NOMO-1 treated with DMSO at 0.1 percent for 48 hours (cell line): ENCODE data around the gene DHRS7B.
A peak's percentile ranks its signal among the peaks of the same experiment; 100 is the strongest.
"Not testable (repeated sequence)": the region's sequence is repeated elsewhere in the genome, so short reads cannot be mapped to it uniquely, and the experiment has no call there.

Experiments used
- DNase-seq: peaks from one replicate; lab custom pipeline; 2025; ENCODE audit not compliant: unreplicated experiment; lab: John Stamatoyannopoulos, UW

Gene DHRS7B

DNA sequence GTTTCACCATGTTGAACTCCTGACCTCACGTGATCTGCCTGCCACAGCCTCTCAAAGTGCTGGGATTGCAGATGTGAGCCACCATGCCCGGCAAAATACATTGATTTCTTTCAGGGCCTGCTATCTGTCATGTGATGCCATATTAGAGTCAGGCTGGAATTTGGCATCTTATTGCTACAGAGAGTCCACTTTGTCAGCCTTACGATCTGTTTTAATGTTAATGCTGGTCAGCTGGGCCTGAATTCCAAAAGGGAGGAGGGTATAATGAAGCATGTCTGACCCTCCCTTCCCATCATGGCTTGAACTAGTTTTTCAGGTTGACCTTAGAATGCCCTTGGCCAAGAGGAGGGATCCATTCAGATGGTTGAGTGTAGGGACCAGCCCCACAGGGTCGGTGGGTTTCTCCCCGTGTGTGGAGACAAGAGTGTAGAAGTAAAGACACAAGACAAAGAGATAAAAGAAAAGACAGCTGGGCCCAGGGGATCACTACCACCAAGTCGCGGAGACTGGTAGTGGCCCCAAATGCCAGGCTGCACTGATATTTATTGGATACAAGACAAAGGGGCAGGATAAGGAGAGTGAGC is 19.6 kb upstream of the DHRS7B start:
- not testable (repeated sequence) for DNase-seq

DNA sequence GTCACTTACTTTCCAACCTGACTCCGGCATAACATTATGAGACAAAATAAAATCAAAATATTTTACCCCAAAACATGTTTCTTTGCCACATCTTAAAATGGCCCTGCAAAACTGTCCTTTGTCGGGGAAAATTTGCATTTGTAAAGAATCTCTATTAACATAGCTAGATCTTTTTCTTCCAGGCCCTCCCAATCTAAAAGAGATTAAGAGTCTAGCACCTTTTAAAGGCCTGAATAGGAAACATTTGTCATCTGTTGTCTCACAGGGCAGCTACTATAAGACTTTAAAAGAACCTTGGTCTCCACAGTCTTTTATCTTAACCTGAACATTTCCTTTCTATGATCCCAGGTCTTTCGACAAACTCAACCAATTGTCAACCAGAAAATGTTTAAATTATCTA is 18.1 kb upstream of the DHRS7B start:
- DNase-seq: no peak

DNA sequence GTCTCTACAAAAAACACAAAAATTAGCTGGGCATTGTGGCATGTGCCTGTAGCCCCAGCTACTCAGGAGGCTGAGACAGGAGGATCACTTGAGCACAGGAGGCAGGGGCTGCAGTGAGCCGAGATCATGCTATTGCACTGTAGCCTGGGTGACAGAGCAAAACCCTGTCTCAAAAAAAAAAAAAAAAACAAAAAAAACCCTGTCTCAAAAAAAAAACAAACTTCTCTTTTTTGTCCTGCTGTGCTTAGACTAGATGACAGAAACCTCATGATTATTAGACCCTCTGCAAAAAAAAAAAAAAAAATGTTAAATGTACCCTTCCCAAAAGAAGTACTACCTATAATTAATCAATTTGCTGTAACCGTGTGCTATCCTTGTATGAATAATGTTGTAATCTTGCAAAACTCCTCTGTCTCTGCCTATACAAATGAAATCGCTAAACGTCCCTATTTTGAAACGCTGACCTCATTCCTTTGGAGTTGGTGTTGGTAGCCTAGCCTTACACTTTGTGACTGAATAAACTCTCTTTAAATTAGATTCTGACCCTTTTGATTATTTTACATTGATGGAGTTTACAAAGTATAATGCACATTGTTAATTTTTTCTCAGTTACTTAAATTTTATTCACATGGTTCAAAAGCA is 13.6 kb upstream of the DHRS7B start:
- DNase-seq: peak; percentile 75

DNA sequence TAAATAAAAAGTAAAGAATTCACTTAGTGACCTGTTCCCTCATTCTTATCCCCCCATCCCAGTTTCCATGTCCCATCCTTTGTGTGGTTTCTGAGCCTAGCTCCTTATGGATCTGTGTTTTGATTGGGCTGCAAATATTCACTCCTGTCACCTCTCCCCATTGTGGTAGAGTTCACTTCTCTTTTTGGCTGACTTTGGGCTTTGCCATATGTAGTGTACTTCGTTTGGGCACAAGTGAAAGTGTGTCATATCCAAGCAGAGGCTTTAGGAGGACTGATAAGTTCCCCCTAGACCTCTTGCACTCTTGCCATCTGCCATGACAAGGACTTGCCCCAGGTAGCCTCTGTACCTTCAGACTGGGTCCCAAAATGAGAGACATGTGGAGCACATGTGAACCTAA is 13.0 kb upstream of the DHRS7B start:
- peak; percentile 41 for DNase-seq

DNA sequence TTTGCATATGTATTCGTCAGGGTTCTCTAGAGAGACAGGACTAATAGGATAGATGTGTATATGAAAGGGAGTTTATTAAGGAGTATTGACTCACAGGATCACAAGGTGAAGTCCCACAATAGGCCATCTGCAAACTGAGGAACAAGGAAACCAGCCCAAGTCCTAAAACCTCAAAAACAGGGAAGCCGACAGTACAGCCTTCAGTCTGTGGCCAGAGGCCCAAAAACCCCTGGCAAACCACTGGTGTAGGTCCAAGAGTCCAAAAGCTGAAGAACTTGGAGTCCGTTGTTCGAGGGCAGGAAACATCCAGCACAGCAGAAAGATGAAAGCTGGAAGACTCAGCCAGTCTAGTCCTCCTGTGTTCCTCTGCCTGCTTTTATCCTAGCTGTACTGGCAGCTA is 12.0 kb upstream of the DHRS7B start:
- not testable (repeated sequence) for DNase-seq

DNA sequence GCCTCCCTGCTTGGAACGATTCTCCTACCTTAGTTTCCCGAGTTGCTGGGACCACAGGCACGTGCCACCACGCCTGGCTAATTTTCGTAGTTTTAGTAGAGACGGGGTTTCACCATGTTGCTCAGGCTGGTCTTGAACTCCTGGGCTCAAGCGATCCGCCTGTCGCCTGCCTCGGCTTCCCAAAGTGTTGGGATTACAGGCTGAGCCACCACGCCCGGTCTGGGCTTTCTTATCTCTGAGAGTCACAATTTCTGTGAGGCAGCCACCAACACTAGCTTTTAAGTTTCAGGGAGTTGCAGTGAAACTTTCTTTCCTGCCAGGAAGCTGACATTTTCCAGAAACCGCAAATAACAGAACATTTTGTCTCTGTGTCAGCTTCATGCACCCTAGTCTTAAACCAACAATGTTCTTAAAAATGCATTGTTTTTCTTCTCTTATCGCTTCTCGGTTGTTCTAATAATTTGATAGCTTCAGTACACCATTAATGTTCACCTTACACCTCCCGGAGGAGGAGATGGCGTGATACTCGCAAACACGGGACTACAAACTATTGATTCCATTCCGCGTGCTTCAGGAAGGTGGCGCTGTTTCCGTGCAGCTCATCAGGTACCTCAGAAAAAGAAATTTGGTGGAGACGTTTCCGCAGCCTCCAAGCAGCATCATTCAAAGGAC is 7.4 kb upstream of the DHRS7B start:
- peak; percentile 63 for DNase-seq

DNA sequence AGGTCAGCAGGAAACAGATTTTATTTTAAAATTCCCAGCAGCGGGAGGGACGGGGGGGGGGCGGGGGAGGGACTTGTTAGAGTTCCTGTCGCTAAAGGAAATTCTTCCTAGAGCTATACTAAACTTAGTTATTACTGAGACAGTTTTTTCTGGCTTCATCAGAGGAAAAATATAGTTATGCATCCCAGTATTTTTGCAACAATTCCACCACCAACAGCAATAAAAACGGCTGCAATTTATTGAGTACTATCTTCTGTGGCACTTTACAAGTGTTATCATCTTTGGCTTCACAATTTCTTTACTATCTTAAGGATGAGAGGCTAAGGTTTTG is 6.9 kb upstream of the DHRS7B start:
- DNase-seq: no peak

DNA sequence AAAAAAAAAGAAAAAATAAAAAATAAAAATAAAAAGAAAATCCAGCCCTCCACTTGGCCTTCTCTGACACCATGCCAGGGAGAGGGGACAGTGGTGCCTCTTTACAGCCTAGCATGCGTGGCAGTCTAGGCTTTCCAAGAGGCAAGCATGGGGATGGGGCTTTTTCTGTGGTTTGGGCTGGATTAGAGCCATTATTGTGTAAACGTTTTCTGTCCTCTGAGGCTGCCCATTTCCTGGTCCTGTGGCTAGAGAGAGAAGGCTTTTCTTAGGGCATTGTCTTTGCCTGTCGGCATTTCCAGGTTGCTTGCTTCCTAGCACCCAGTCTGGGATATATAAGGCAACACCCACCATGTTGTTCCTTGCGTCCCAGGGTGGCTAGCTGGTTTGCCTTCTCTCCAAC is 2.7 kb upstream of the DHRS7B start:
- DNase-seq: no peak

DNA sequence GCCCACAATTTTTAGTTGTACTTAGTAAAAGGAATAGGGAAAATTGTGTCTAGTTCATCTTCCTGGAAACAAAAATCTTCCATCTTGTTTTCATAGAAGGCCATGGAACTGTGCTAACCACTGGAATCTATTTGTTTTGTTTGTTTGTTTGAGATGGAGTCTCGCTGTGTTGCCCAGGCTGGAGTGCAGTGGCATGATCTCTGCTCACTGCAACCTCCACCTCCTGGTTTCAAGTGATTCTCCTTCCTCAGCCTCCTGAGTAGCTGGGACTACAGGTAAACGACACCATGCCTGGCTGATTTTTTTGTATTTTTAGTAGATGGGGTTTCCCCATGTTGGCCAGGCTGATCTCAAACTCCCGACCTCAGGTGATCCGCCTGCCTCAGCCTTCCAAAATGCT is 2.2 kb upstream of the DHRS7B start:
- not testable (repeated sequence) for DNase-seq

DNA sequence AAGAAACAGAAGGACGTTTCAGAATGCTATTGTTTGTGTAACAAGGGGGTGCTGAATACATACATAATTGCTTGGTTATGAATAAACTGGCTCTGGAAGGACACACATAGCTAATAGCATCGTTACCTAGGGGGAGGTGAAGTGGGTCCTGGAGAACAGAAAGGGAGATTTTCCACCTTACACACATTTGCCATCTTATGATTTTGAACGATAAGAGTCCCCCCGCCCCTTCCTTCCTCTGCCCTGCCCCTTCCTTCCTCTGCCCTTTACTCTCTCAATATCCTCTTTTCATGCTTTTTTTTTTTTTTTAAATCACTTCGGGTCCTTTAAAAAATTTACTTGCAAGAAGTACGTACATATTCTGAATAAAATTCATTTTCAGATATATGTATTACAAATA is 902 bp upstream of the DHRS7B start:
- peak; percentile 80 for DNase-seq

DNA sequence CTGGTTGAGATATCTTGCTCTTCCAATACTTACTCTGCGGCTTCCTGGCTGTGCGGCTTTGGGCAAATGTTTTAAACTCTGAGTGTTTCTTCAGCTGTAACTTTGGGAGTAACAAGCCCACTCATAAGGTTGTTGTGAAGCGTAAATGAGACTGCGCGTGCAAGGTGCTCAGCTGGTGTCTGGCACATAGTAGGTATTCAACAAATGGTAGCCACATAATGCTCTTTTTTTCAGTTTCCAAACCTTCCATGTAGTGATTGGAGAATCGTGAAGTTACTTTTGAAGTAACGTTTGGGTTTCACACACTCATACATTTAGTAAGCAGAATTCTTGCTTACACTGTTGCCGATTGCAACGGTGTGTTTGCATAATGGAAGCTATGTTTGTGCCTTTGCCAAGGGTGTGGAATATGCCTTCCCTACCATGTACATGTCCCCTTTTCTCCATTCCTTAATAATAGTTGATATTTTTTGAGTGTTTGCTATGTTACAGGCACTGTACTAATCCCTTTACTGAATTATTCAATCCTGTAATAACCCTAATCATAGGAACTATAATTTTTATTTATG is 829 bp downstream of the DHRS7B start:
- no peak for DNase-seq

DNA sequence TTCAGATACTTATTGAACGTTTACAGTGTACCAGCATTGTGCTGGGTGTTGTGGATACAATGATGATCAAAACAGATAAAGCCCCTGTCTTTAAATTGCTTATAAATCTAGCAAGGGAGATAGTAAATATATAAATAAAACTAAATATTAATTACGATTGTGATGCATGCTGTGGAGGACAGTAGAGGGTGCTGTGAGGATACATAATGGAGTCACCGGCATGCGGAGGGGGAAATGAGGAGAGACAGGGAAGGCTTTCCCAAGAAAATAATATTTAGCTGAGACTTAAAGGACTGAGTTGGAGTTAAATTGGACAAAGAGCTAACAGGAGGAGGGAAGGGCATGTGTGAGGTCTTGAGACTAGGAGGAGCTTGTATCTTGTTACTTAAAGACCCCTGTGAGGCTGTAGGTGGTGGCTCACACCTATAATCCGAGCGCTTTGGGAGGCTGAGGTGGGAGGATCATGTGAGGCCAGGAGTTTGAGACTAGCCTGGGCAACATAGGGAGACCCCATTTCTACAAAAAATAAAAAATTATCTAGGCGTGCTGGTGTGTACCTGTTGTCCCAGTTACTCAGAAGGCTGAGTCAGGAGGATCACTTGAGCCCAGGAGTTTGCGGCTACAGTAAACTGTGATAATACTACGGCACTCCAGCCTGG is 2.4 kb downstream of the DHRS7B start:
- peak; percentile 6 for DNase-seq

DNA sequence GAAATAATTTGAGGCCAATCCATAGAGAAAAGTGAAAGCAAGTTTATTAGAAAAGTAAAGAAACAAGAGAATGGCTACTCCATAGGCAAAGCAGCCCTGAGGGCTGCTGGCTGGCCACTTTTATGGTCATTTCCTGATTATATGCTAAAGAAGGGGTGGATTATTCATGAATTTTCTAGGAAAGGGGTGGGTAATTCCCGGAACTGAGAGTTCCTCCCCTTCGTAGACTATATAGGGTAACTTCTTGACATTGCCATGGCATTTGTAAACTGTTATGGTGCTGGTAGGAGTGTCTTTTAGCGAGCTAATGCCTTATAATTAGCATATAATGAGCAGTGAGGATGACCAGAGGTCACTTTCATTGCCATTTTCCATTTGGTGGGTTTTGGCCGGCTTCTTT is 4.4 kb downstream of the DHRS7B start:
- no peak for DNase-seq

DNA sequence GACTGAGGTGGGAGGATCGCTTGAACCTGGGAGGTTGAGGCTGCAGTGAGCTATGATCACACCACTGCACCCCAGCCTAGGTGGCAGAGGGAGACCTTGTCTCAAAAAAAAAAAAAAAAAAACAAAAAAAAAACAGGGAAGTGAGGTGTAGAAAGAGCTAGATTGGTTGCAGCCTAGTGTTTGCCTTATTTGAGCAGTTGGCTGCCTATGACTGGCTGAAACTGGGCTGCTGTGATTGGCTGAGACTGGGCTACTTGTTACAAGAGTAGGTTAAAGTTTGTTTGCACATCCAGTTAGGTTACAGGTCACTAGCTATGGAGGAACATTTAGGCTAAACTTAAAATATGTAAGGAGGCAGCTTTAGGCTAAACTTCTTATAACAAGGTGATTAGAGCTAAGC is 5.7 kb downstream of the DHRS7B start:
- DNase-seq: peak; percentile 58

DNA sequence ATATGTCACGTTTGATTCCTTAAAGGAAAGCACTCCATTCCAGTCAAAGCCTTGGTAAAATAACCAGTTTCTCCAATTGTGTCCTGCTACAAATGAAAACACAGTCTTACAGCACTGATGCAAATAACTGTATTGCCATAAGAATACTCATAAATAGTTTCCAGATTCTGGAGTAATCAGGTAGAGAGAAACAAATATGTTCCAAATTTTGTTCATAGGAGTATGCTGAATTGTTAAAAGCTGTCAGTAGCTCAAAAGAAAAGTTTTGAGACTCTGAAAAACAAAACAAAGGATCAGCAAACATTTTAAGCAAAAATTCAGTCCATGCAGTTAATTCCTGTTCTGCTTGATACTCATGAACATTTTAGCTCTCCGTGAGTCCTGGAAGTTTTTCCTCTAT is 7.8 kb downstream of the DHRS7B start:
- DNase-seq: no peak

DNA sequence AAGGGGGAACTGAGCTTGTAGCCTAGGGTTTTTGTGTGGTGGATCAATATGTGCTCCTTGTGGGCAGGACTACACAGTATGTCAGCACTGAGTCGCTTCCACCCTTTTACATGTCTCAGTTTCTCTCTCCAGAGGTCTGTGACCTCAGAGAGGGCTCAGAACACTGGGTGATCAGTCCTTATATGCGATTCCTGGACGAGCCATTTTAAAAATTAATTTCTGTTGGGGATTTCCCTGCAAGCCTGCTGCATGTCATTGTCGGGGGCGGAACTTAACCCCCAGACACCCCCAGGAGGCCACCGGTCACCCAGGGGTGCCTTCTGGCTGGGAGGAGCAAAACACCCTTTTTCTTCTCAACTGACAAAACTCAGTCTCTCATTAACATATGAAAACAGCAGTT is 14.1 kb downstream of the DHRS7B start:
- DNase-seq: no peak

DNA sequence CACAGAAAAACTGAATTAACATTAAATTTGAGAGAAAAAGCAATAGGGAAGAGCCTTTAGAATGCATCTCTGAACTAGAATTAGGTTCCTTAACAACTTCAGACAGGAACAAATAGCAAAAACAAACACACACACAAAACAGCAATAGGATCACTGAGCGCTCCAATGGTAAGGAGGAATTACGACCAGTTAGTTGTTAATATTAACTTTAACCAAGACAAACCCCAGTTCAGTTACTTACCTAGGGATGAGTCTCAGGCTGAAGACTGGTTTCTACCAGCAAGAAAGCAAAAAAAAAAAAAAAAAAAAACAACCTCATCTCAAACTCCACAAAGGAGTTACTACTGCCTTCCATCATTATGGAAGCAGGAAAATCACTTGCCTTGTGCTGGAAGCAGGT is 14.6 kb downstream of the DHRS7B start:
- DNase-seq: no peak

DNA sequence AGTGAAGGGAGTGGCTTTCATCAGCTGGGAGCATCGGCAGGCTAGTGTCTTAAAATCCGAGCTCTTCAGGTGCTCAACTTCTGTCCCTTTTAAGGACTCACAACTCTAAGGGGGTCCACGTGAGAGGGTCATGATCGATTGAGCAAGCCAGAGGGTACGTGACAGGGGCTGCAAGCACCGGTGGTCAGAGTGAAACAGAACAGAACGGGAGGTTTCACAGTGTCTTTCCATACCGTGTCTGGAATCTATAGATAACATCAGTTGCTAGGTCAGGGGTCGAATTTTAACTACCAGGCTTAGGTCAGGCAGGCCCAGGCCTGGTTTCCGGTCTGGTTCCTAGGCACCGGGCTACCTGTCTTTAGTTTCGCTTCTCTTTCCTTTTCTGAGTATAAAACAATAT is 15.3 kb downstream of the DHRS7B start:
- DNase-seq: not testable (repeated sequence)

DNA sequence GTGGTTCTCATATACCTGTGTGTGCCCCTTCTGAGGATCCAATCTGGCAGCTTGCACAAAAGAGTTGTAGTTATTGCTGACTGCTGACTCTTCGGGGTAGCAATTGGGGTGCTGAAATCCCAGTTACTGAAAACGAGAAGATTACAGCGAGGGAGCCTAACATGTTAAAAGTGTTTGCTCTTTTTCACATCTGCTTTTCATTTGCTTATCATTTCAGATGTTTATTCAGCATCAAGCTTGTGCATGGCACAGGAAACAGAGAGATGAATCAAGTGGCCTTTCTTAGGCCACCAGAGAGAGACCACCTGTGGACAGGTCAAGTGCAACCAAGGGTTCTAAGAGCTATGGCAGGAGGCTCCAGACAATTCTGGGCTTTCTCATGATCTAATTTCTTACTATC is 16.9 kb downstream of the DHRS7B start:
- DNase-seq: no peak

DNA sequence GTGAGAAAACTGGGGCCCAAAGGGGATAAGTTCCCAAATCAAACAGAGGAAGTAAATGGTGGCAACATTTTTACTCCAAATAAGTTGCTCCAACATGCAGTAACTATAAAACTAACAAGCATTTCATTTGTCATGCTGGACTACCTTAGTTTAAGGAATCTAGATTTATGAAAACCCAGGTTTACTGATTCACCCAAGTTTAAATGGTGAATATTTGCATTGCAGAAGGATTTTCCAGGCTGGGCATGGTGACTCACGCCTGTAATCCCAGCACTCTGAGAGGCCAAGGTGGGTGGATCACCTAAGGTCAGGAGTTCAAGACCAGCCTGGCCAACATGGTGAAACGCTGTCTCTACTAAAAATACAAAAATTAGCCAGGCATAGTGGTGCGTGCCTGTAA is 17.5 kb downstream of the DHRS7B start:
- not testable (repeated sequence) for DNase-seq

DNA sequence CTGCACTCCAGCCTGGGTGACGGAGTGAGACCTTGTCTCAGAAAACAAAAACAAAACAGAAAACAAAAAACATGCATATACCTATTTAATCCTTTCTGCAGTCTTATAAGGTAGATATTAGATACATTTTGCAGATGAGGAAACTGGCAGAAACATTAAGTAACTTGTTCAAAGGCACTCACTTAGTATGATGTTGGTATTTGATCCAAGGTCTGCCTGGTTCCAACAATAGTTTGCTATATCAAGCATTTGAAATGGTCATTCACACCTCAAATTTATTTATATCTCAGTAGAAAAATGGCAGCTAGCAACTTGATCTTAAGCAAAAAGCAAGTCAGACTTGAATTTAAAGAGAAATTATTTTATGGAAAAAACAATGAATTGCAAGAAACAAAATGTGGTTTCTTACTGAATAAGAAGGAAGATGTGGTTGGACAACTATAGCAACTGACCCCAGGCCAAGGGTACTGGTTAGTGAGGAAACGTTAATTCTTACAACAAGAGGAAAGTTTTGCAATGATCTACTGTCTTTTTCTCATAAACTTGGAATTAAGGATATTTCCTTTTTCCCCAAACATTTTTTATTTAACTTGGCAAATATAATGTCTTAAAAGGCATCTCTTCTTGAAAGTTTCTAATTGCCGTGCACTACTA is 19.7 kb downstream of the DHRS7B start:
- peak; percentile 78 for DNase-seq
